Upper lobe of left lung (tissue), 6 donors: ENCODE data around the gene DIS3. TPM values are rescaled to one million over a fixed set of nuclear protein-coding genes. Genes with fewer than 3 reads are reported as not detected.
"Not testable (repeated sequence)": the region's sequence is repeated elsewhere in the genome, so short reads cannot be mapped to it uniquely, and the experiment has no call there.

Experiments
- ATAC-seq, 2 donors: fragments of 200-7000 bp; cut with Tn5 transposase; one replicate each; pipeline ENCODE4 v1.9.1; 2022; ENCODE audit warnings: mild to moderate bottlenecking in 2 of 2, moderate library complexity in 2 of 2; ENCODE audit not compliant: low FRiP score in 2 of 2
- DNase-seq, 2 donors: peaks; one replicate each; pipeline ENCODE4 v3.0.0-alpha.2; 2019 to 2020
- H3K27ac ChIP-seq, 4 donors: fragments of 200-600 bp; sonication (generic); one replicate each; pipeline ENCODE4 v1.5.1; 2016 to 2019
- H3K27me3 ChIP-seq, 4 donors: fragments of 200-600 bp; sonication (generic); one replicate each; pipeline ENCODE4 v1.5.1; 2017 to 2019
- H3K36me3 ChIP-seq, 4 donors: fragments of 200-600 bp; sonication (generic); one replicate each; pipeline ENCODE4 v1.5.1; 2016 to 2019
- H3K4me1 ChIP-seq, 4 donors: fragments of 200-600 bp; sonication (generic); one replicate each; pipeline ENCODE4 v1.5.1; 2018 to 2019
- H3K4me3 ChIP-seq, 4 donors: fragments of 200-600 bp; sonication (generic); one replicate each; pipeline ENCODE4 v1.5.1; 2017 to 2019; ENCODE audit warnings: mild to moderate bottlenecking in 2 of 4, moderate library complexity in 1 of 4
- H3K9me3 ChIP-seq, 4 donors: fragments of 200-600 bp; sonication (generic); one replicate each; pipeline ENCODE4 v1.5.1; 2018 to 2019
- CTCF ChIP-seq, 6 experiments: fragments of 450-650 bp in 4 of 6; fragments of 200-600 bp in 2 of 6; sonication (generic) in 2 of 6; IDR thresholded peaks; one replicate each; pipeline ENCODE4 v1.5.1; 2016 to 2019; ENCODE audit warnings: antibody characterized with exemption in 6 of 6
- EP300 ChIP-seq, 4 donors: sonication (generic); formaldehyde crosslinking; IDR thresholded peaks; one replicate each; pipeline ENCODE4 v1.5.1; 2017; ENCODE audit warnings: antibody characterized with exemption in 4 of 4, control low read depth in 2 of 4
- POLR2A ChIP-seq, 4 donors: fragments of 450-650 bp; IDR thresholded peaks; one replicate each; pipeline ENCODE4 v1.5.1; 2016 to 2017; ENCODE audit warnings: antibody characterized with exemption in 4 of 4, mild to moderate bottlenecking in 2 of 4
- POLR2AphosphoS5 ChIP-seq, 2 donors: sonication (generic); formaldehyde crosslinking; IDR thresholded peaks; one replicate each; pipeline ENCODE4 v1.5.1; 2017; ENCODE audit warnings: antibody characterized with exemption in 2 of 2
- WGBS, 2 donors: methylation state at CpG; one replicate each; pipeline ENCODE4 v1.1.5; 2017 to 2018; 5-methylcytosine and 5-hydroxymethylcytosine counted together
- small RNA-seq, 4 donors: library from RNA; depleted of rRNA; stranded (forward); fragments of <200 nt; gene quantifications; one replicate each; pipeline ENCODE3, GENCODE V24; 2016
- total RNA-seq, 6 donors: library from RNA; depleted of rRNA in 4 of 6; stranded (reverse); fragments of >200 nt in 4 of 6; gene quantifications; one replicate each; pipeline versions ENCODE4 v1.1.0 to v1.2.1, GENCODE V29; 2016 to 2021
- donor health status: DM: no; HTN: no; CAD: no; lungs with moderate emphysema.
- donor health status: DM: no; HTN: yes; CAD: no; lungs with severe emphysema.

The DIS3 gene
- total RNA-seq, 6 donors from 2014 or later = 7.3 to 32.3 (median 26.8) TPM

DNA sequence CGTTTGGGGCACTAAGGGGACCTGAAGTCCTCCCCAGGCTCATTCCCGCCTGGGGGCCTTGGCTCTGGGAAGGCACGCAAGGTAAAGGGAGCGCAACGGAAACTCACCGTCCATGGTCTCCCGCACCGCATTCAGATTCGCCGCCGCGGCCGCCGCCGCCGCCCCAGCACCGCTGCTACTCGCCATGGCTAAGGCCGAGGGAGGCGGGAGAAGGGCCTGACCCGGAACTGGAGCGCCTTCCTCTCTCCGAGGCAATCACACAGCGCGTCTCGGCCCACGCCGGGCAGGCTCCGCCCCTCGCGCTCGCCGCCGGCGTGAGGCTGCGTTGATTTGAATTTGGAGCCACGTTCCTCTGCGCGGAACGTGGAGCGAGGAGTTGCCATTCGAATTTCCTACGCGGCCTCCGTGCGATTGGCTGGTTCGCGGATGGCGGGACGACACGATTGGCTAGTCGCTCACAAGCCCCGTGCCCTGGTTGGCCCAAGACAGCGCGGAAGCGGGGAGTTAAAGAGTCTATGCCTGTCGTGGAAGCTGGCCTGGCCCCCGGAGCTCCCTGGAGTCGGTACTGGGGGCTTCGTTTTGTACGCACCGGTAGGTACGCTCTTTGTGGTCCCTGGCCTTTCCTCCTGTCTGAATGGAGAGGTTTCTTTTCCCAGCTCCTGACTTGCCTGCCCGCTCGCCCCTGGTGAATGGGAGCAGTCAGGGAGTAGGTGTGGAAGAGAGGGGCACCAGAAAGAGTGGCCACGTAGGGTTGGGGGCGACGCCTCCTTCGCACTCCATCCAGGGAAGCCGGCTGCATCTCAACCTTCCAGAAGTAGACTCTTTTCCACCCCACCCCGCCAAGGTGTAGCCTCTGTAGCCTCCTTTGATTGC lies 54.0 kb downstream of the DIS3 start, which contains the start of the genes BORA and MZT1:
TSS of gene BORA (plus strand) at position 507 of the 873 bp plus-strand sequence. CDS start 1,018 bp downstream, outside the sequence.
TSS of gene MZT1 (minus strand) at position 213 of the 873 bp plus-strand sequence. CDS start at position 186, 27 bp downstream.
- ATAC-seq (peak; percentile 99), DNase-seq (peak; percentile 95 to 99)
- TF ChIP-seq POLR2AphosphoS5 (IDR thresholded peaks at IDR 0.05) = peak; percentile 52 to 77
- peak in 2 of 4 donors; percentile 24 to 64 for TF ChIP-seq POLR2A (IDR thresholded peaks at IDR 0.05)
- no peak for TF ChIP-seq CTCF (IDR thresholded peaks at IDR 0.05)
- no peak for TF ChIP-seq EP300 (IDR thresholded peaks at IDR 0.05)
- peak within 1 kb of the TSS; percentile 59 to 80 (median 73) for H3K27ac ChIP-seq
- H3K4me1 ChIP-seq = peaks cover 11 to 28% (median 20%) of the 10 kb centered on the region in 4 donors
- peak within 1 kb of the TSS; percentile 61 to 98 (median 80) for H3K4me3 ChIP-seq
- no peaks in the 10 kb centered on the region for H3K9me3 ChIP-seq
- H3K27me3 ChIP-seq = no peaks in the 10 kb centered on the region
- H3K36me3 ChIP-seq = peaks cover 0 to 3% (median 0%) of the 10 kb centered on the region in 4 donors
- WGBS, 2 donors = 0 to 1% methylated on average over 8 to 61 of the region's 71 CpGs

DNA sequence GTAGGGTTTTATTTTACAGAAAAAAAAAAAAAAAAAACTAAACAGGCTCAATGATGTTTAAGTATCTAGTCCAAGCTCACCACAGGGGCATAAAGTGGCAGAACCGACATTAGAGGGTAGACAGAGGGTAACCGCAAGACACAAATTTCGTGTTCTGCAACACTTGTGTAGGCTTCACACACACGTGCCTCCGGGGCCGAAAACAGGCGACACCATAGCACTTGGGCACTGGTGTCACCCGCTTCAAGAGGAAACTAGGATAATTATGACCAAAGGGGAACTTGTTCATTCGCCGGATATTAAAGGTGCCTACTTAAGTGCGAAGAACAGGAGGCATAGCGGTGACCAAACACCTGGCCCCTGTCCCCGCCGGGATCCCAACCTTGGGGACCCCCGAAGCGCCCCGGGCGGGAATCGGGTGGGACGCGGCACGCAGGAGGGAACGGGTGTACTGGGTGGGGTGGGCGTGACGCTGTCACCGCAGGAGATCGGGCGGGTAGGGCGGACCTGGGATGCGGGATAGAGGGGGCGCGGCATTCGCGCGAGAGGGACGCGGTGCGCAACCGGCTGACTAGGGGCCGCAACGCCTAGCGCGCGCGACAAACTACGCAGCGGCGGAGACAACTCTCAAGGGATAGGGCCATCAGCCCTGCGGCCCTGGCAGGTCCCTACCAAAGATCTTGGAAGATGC lies 54.8 kb downstream of the DIS3 start:
- Histone ChIP-seq H3K27ac (peak overlapping the region; percentile 59 to 80 (median 73)), H3K4me3 (peak overlapping the region; percentile 55 to 98 (median 80)), H3K4me1 (peaks cover 11 to 28% (median 20%) of the 10 kb centered on the region in 4 donors), H3K9me3 (no peaks in the 10 kb centered on the region), H3K27me3 (no peaks in the 10 kb centered on the region), H3K36me3 (no peaks in the 10 kb centered on the region)
- no peak for TF ChIP-seq POLR2AphosphoS5 (IDR thresholded peaks at IDR 0.05)
- no peak for TF ChIP-seq EP300 (IDR thresholded peaks at IDR 0.05)
- TF ChIP-seq POLR2A (IDR thresholded peaks at IDR 0.05) = no peak
- no peak for TF ChIP-seq CTCF (IDR thresholded peaks at IDR 0.05)
- DNase-seq = peak; percentile 36 to 91
- peak; percentile 62 to 67 for ATAC-seq
- 3 to 5% methylated on average over 15 to 20 of the region's 49 CpGs for WGBS, 2 donors

GRCh38 chr13:72726185-72726584 lies 55.5 kb downstream of the DIS3 start:
- whole genome bisulfite sequencing, 2 donors = 84 to 86% methylated on average over 15 of the region's 15 CpGs
- Histone ChIP-seq H3K4me3 (peak overlapping the region in 2 of 4 donors; percentile 73 to 98), H3K4me1 (peaks cover 11 to 28% (median 20%) of the 10 kb centered on the region in 4 donors)
- ATAC-seq, H3K27me3 ChIP-seq, H3K27ac ChIP-seq, H3K9me3 ChIP-seq, H3K36me3 ChIP-seq: not testable (repeated sequence)
- peak in 1 of 2 donors; percentile 6 for DNase-seq

DNA sequence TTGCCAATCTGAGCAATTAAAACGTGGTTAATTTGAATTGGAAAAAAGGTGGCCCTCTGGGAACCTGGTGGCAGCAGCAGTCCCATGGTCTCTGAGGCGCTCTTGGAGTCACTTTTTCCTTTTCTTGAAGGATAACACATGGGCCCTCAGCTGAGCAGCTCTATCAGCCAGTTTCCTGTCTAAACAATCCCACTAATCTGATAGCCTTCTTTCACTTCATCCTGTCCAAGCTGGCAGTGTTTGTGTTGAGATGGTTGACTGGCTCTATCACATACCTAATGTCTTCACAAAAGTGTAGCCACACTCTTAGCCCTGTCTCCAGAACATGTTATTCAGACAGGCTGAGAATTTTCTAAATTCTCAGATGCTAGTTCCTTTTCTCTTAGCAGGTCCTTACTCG lies 64.9 kb downstream of the DIS3 start:
- DNase-seq = no peak
- no peaks in the 10 kb centered on the region for H3K4me1 ChIP-seq
- no peak for ATAC-seq
- TF ChIP-seq EP300 (IDR thresholded peaks at IDR 0.05) (no peak), POLR2AphosphoS5 (IDR thresholded peaks at IDR 0.05) (no peak), CTCF (IDR thresholded peaks at IDR 0.05) (no peak), POLR2A (IDR thresholded peaks at IDR 0.05) (no peak)
- H3K27me3 ChIP-seq = no peaks in the 10 kb centered on the region
- no peak overlapping the region for H3K27ac ChIP-seq
- 51 to 53% methylated on average over 3 of the region's 3 CpGs for WGBS, 2 donors
- H3K36me3 ChIP-seq = peaks cover 2 to 46% (median 15%) of the 10 kb centered on the region in 4 donors
- peaks cover 0 to 5% (median 0%) of the 10 kb centered on the region in 4 donors for H3K9me3 ChIP-seq
- H3K4me3 ChIP-seq = no peak overlapping the region

Small RNAs within 50 kb of the gene (small RNA-seq; reads per million reads assigned to genes)
- gene RNU6-80P = 0 reads per million in 4 donors

Other genes starting within 250 kb of the DIS3 start
- 1 to 10 TPM in 5 of 6 donors, not detected in 1; 2.2 to 9.4 (median 7.6) TPM for gene MZT1, start 54.3 kb downstream of the DIS3 start, total RNA-seq
- gene BORA, start 54.0 kb downstream of the DIS3 start, total RNA-seq = 1 to 10 TPM; 2.1 to 5.5 (median 2.7) TPM
- gene PIBF1, start 233 bp upstream of the DIS3 start, total RNA-seq = 10 to 100 TPM; 14.1 to 80.7 (median 21.4) TPM